Adrenal gland (tissue), 5 donors: ENCODE data around the gene AFAP1L2.

ENCODE experiments used
- CTCF ChIP-seq, 6 experiments: fragments of 450-650 bp in 4 of 6; fragments of 200-600 bp in 2 of 6; sonication (generic) in 1 of 6; IDR thresholded peaks; 1 replicate in 5 of 6; 2 replicates in 1 of 6; pipeline versions ENCODE4 v1.5.1 to v1.8.0; 2016 to 2021; ENCODE audit warnings: antibody characterized with exemption in 6 of 6, mild to moderate bottlenecking in 2 of 6, moderate library complexity in 1 of 6
- POLR2A ChIP-seq, 2 donors: fragments of 450-650 bp; IDR thresholded peaks; one replicate each; pipeline ENCODE4 v1.6.1; 2017; ENCODE audit warnings: antibody characterized with exemption in 2 of 2, mild to moderate bottlenecking in 2 of 2, moderate library complexity in 1 of 2
- donor health status: DM: no; HTN: no; CAD: no.

- no peak for TF ChIP-seq CTCF (IDR thresholded peaks at IDR 0.05)
- TF ChIP-seq POLR2A (IDR thresholded peaks at IDR 0.05): no peak
Measured at GRCh38 chr10:114404171-114405010, at the start of gene AFAP1L2.
